Mucosa of descending colon (tissue), 3 donors: ENCODE results near the gene LYZL6. TPM values are rescaled to one million over a fixed set of nuclear protein-coding genes. Genes with fewer than 3 reads are reported as not detected.

ENCODE experiments used
- ATAC-seq: fragments of 200-7000 bp; cut with Tn5 transposase; one replicate; pipeline ENCODE4 v1.9.1; 2020; ENCODE audit warnings: mild to moderate bottlenecking, moderate library complexity
- DNase-seq, 3 donors: peaks; one replicate each; pipeline ENCODE4 v3.0.0-alpha.2; 2020
- H3K36me3 ChIP-seq: fragments of 200-600 bp; one replicate; pipeline ENCODE4 v1.8.0; 2021; ENCODE audit warnings: low read depth, mild to moderate bottlenecking
- H3K4me1 ChIP-seq: fragments of 200-600 bp; one replicate; pipeline ENCODE4 v1.8.0; 2021; ENCODE audit warnings: low read depth, mild to moderate bottlenecking
- H3K4me3 ChIP-seq: fragments of 200-600 bp; one replicate; pipeline ENCODE4 v1.8.0; 2021; ENCODE audit warnings: mild to moderate bottlenecking
- H3K9me3 ChIP-seq: fragments of 200-600 bp; one replicate; pipeline ENCODE4 v1.8.0; 2021; ENCODE audit warnings: mild to moderate bottlenecking
- intact Hi-C, 2 donors: fragments of 100-400 bp; cut with DNase I in 1 of 2; cut with micrococcal nuclease in 1 of 2; formaldehyde crosslinking; loops; one replicate each; pipeline versions ENCODE4 v1.11.0 to v1.11.1; 2022; cut with DNase I, micrococcal nuclease
- total RNA-seq, 3 donors: library from RNA; stranded (reverse); fragmentation: NEBNext Ultra II Directional in 2 of 3; extraction: Animal tissue kit (Norgen Biotek cat#: 25700) in 2 of 3; gene quantifications; one replicate each; pipeline versions ENCODE4 v1.2.1 to v1.2.4, GENCODE V29; 2021 to 2023
- TF ChIP-seq, protein P1 (sequence below): fragments of 200-600 bp; IDR thresholded peaks from one replicate; pipeline ENCODE4 v1.8.0; 2022; ENCODE audit warnings: antibody characterized with exemption, mild to moderate bottlenecking
- donor health status: DM: no; HTN: no; CAD: no; lungs with moderate emphysema.
- donor health status: DM: no; HTN: no; CAD: no.
- donor health status: DM: no; HTN: yes; CAD: no.

LYZL6 gene
- total RNA-seq, 3 donors from 2014 or later = not detected

DNA sequence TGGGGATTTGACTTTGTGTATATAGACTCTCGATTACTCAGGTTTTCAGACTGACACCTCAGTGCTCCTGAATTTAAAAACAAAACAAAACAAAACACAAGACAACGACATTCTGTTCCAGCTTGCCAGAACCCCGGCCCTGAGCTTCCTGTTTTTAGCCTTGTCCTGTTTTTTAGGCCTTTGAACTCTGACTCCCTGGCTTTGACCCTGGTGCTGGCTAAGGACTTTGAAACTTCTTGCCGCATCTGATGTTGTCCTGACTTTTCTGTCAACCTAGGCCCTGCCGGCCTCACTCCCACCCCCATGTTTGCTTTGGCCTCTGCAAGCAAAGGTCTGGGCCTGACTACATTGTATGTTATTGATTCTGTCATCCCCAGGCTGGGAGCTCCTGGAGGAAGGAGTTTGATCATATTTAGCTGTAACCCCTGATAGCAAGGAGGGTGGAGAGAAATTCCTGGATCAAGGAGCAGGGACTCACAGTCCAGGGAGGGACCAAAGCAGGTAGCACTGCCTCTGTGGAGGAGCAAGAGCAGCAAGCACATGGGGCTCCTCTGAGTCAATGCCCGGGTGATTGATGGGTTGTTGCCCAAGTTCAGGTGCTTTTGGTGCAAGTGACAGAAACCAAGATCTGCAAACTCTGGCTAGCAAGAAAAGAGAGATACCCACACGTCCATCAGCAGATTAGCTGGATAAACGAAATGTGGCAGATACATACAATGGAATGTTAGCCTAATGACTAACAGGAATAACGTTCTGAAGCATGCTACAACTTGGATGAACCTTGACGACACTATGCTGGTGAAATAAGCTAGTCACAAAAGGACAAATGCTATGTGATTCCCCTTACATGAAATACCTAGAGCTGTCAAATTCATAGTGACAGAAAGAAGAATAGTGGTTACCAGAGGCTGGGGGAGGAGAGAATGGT lies 30.1 kb upstream of the LYZL6 start:
- no peaks in the 10 kb centered on the region for H3K36me3 ChIP-seq
- ATAC-seq = peak; percentile 16
- DNase-seq = peak in 1 of 3 donors; percentile 22
- TF ChIP-seq, protein P1, sequence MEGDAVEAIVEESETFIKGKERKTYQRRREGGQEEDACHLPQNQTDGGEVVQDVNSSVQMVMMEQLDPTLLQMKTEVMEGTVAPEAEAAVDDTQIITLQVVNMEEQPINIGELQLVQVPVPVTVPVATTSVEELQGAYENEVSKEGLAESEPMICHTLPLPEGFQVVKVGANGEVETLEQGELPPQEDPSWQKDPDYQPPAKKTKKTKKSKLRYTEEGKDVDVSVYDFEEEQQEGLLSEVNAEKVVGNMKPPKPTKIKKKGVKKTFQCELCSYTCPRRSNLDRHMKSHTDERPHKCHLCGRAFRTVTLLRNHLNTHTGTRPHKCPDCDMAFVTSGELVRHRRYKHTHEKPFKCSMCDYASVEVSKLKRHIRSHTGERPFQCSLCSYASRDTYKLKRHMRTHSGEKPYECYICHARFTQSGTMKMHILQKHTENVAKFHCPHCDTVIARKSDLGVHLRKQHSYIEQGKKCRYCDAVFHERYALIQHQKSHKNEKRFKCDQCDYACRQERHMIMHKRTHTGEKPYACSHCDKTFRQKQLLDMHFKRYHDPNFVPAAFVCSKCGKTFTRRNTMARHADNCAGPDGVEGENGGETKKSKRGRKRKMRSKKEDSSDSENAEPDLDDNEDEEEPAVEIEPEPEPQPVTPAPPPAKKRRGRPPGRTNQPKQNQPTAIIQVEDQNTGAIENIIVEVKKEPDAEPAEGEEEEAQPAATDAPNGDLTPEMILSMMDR = no peak
- intact Hi-C loops = loop anchor here in 1 of 2 donors (10.0 kb wide), 2 partner anchors 101 to 171 kb away; no protein-coding TSS in a partner anchor
- no peaks in the 10 kb centered on the region for H3K9me3 ChIP-seq
- H3K4me1 ChIP-seq = peaks cover 14% of the 10 kb centered on the region
- no peak overlapping the region for H3K4me3 ChIP-seq

DNA sequence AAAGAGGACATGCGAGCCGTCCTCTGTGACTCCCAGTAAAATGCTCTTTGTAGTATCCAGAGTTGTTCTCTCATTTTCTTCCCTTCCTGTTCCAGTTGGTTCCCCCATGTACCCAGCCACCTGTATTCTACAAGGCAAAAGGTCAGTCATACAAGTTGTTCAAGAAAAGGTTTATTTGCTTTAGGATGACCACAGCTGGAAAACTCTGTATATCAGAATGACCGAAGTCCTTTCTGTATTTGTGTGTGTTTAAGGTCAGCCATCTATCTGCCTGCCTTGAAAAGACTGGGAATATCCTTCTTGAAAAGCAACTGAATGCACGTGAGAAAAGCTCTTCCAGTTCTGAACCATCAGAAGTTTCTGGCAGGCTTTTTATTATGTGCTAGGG lies 29.4 kb upstream of the LYZL6 start:
- TF ChIP-seq, protein P1 = no peak
- intact Hi-C loops = loop anchor here in 1 of 2 donors (10.0 kb wide), 2 partner anchors 102 to 172 kb away; no protein-coding TSS in a partner anchor
- ATAC-seq (peak; percentile 37), DNase-seq (no peak)
- H3K4me1 ChIP-seq = peaks cover 14% of the 10 kb centered on the region
- no peak overlapping the region for H3K4me3 ChIP-seq
- H3K36me3 ChIP-seq = no peaks in the 10 kb centered on the region
- H3K9me3 ChIP-seq = no peaks in the 10 kb centered on the region

DNA sequence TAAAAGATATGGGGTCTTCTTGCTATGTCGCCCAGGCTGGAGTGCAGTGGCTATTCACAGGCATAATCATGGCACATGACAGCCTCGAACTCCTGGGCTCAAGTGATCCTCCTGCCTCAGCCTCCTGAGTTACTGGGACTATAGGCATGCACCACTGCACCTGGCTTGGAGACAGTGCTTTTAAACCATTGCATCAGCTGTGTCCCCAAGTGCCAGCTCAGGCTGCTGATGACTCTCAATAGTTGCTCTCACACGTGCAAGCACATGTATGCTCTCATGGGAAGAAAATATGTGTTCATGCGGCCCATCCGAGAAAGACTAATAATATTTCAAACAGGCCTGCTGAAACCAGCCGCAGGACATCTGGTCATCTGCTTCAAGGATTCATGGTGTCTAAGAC lies 29.0 kb upstream of the LYZL6 start:
- TF ChIP-seq, protein P1 = no peak
- H3K9me3 ChIP-seq = no peaks in the 10 kb centered on the region
- no peak overlapping the region for H3K4me3 ChIP-seq
- ATAC-seq = no peak
- H3K36me3 ChIP-seq = no peaks in the 10 kb centered on the region
- no peak for DNase-seq
- peaks cover 14% of the 10 kb centered on the region for H3K4me1 ChIP-seq
- intact Hi-C loops = loop anchor here in 1 of 2 donors (10.0 kb wide), 2 partner anchors 102 to 172 kb away; no protein-coding TSS in a partner anchor

GRCh38 chr17:35972066-35972465 lies 28.6 kb upstream of the LYZL6 start:
- no peak for DNase-seq
- H3K4me3 ChIP-seq = no peak overlapping the region
- no peaks in the 10 kb centered on the region for H3K9me3 ChIP-seq
- TF ChIP-seq, protein P1 = no peak
- intact Hi-C loops = loop anchor here in 1 of 2 donors (10.0 kb wide), 2 partner anchors 103 to 173 kb away; no protein-coding TSS in a partner anchor
- ATAC-seq = no peak
- H3K4me1 ChIP-seq = peaks cover 14% of the 10 kb centered on the region
- H3K36me3 ChIP-seq = no peaks in the 10 kb centered on the region

DNA sequence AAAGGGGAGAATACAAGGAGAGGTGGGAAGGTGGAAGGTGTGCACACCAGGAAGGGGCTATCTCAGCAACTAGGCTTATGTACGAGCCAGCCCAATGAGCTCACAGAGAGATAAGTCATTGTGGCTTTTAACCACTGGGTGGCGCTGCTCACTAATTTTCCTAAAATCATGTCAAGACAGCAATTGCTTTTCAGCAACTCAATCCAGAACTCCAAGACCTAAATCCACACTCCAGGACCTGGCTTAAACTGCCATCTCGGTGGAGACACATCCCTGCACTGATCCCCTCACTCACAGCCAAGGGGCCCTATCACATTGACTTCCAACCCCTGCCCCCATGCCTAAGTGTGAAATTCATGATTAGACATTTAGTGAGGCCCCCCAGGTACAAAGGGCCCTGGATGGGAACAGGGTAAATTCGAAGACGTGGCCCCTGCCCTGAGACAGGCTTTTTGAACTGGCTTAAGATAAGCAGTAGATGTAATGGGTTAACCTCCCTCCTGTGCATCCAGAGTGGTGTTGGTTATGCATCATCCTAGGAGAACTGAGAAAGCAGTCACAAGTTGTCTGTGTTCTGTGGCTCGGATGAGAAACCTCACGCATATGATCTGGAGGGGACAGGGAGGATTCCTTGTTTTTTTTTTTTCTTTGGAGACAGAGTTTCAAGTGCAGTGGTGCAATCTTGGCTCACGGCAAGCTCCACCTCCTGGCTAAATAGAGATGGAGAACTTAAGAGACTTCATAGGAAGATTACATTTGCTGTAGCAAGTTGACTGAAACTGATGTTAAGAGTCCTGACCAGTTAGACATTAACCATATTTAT lies 26.3 kb upstream of the LYZL6 start:
- DNase-seq (peak in 2 of 3 donors; percentile 59 to 93), ATAC-seq (peak; percentile 88)
- Histone ChIP-seq H3K36me3 (no peaks in the 10 kb centered on the region), H3K4me1 (peaks cover 12% of the 10 kb centered on the region), H3K4me3 (no peak overlapping the region), H3K9me3 (no peaks in the 10 kb centered on the region)
- intact Hi-C loops = loop anchor here in 1 of 2 donors (10.0 kb wide), 2 partner anchors 105 to 175 kb away; no protein-coding TSS in a partner anchor
- TF ChIP-seq, protein P1 = peak; percentile 51
